Measurements from ENCODE around the gene TRAF7.
"Not testable (repeated sequence)": the region's sequence is repeated elsewhere in the genome, so short reads cannot be mapped to it uniquely, and the experiment has no call there.

The TRAF7 gene

GRCh38 chr16:2155091-2155950 is at the start of gene TRAF7:
Gene TRAF7 (plus strand): TSS chr16:2155782. CDS start chr16:2163921, 8,139 bp downstream.
- DNase-seq (ENCODE audit: low spot score): peak; percentile 100

GRCh38 chr16:2106211-2106610 is 49.4 kb upstream of the TRAF7 start:
- DNase-seq (ENCODE audit: low spot score): not testable (repeated sequence)

- not testable (repeated sequence) for DNase-seq (ENCODE audit: low spot score)
These were observed 48.3 kb upstream of the TRAF7 start for GRCh38 chr16:2107121-2107790.

- DNase-seq (ENCODE audit: low spot score): not testable (repeated sequence)
These were observed 47.8 kb upstream of the TRAF7 start for GRCh38 chr16:2107791-2108125.

GRCh38 chr16:2108446-2109270 is 46.9 kb upstream of the TRAF7 start:
- DNase-seq (ENCODE audit: low spot score): not testable (repeated sequence)

GRCh38 chr16:2109271-2109580 is 46.4 kb upstream of the TRAF7 start:
- not testable (repeated sequence) for DNase-seq (ENCODE audit: low spot score)

- not testable (repeated sequence) for DNase-seq (ENCODE audit: low spot score)
These were observed 45.7 kb upstream of the TRAF7 start for GRCh38 chr16:2109872-2110271.

- not testable (repeated sequence) for DNase-seq (ENCODE audit: low spot score)
These were observed 45.1 kb upstream of the TRAF7 start for GRCh38 chr16:2110332-2111008.

GRCh38 chr16:2111009-2111353 is 44.6 kb upstream of the TRAF7 start:
- not testable (repeated sequence) for DNase-seq (ENCODE audit: low spot score)

- not testable (repeated sequence) for DNase-seq (ENCODE audit: low spot score)
These were observed 43.9 kb upstream of the TRAF7 start for GRCh38 chr16:2111412-2112335.

GRCh38 chr16:2112539-2113106 is 43.0 kb upstream of the TRAF7 start:
- not testable (repeated sequence) for DNase-seq (ENCODE audit: low spot score)

- DNase-seq (ENCODE audit: low spot score): not testable (repeated sequence)
These were observed 41.4 kb upstream of the TRAF7 start for GRCh38 chr16:2114225-2114624.

GRCh38 chr16:2114885-2115590 is 40.5 kb upstream of the TRAF7 start:
- not testable (repeated sequence) for DNase-seq (ENCODE audit: low spot score)

GRCh38 chr16:2115591-2115973 is 40.0 kb upstream of the TRAF7 start:
- no peak for DNase-seq (ENCODE audit: low spot score)

GRCh38 chr16:2116428-2116827 is 39.2 kb upstream of the TRAF7 start:
- not testable (repeated sequence) for DNase-seq (ENCODE audit: low spot score)

- not testable (repeated sequence) for DNase-seq (ENCODE audit: low spot score)
These were observed 38.2 kb upstream of the TRAF7 start for GRCh38 chr16:2117341-2117740.

GRCh38 chr16:2117960-2118722 is 37.4 kb upstream of the TRAF7 start:
- DNase-seq (ENCODE audit: low spot score): not testable (repeated sequence)

- DNase-seq (ENCODE audit: low spot score): peak; percentile 14
These were observed 34.3 kb upstream of the TRAF7 start for GRCh38 chr16:2121325-2121724.

- DNase-seq (ENCODE audit: low spot score): no peak
These were observed 33.7 kb upstream of the TRAF7 start for GRCh38 chr16:2121853-2122252.
